GM23338 (cell line): ENCODE data around the gene FCER2. TPM values are rescaled to one million over a fixed set of nuclear protein-coding genes. Genes with fewer than 3 reads are reported as not detected.

Experiments
- ATAC-seq: fragments of 200-7000 bp; cut with Tn5 transposase; 3 replicates; pipeline ENCODE4 v1.9.1; 2020
- DNase-seq: peaks from one replicate; pipeline ENCODE4 v3.0.0-alpha.2; 2015; ENCODE audit warnings: low spot score
- H2AFZ ChIP-seq: fragments of 200-600 bp; sonication (generic); 2 replicates; pipeline ENCODE4 v1.8.0; 2016; ENCODE audit warnings: antibody characterized with exemption, mild to moderate bottlenecking, moderate library complexity
- H3F3A ChIP-seq: fragments of 200-600 bp; sonication (generic); replicated peaks from 2 replicates; pipeline ENCODE4 v1.8.0; 2017; ENCODE audit warnings: antibody characterized with exemption, mixed run types, low read depth
- H3K27ac ChIP-seq: fragments of 200-600 bp; sonication (generic); 2 replicates; pipeline ENCODE4 v1.6.1; 2016; ENCODE audit warnings: low read depth
- H3K27me3 ChIP-seq: fragments of 200-600 bp; sonication (generic); 2 replicates; pipeline ENCODE4 v1.8.0; 2016; ENCODE audit warnings: mild to moderate bottlenecking, mixed run types, moderate library complexity; ENCODE audit not compliant: insufficient read depth
- H3K36me3 ChIP-seq: fragments of 200-600 bp; sonication (generic); 2 replicates; pipeline ENCODE4 v1.8.0; 2016; ENCODE audit warnings: mild to moderate bottlenecking; ENCODE audit not compliant: insufficient read depth
- H3K4me1 ChIP-seq: fragments of 200-600 bp; sonication (generic); 2 replicates; pipeline ENCODE4 v1.8.0; 2016; ENCODE audit warnings: mild to moderate bottlenecking, moderate library complexity; ENCODE audit not compliant: insufficient read depth
- H3K4me2 ChIP-seq: fragments of 200-600 bp; sonication (generic); 2 replicates; pipeline ENCODE4 v1.7.1; 2017; ENCODE audit warnings: mixed run types
- H3K4me3 ChIP-seq: fragments of 200-600 bp; sonication (generic); 2 replicates; pipeline ENCODE4 v1.6.1; 2016; ENCODE audit warnings: mixed run types
- H3K79me2 ChIP-seq: fragments of 200-600 bp; sonication (generic); replicated peaks from 2 replicates; pipeline ENCODE4 v1.8.0; 2017; ENCODE audit warnings: mild to moderate bottlenecking; ENCODE audit not compliant: insufficient read depth
- H3K9me2 ChIP-seq: fragments of 200-600 bp; sonication (generic); 2 replicates; pipeline ENCODE4 v1.8.0; 2017; ENCODE audit not compliant: insufficient read depth
- H4K20me1 ChIP-seq: fragments of 200-600 bp; sonication (generic); replicated peaks from 2 replicates; pipeline ENCODE4 v1.8.0; 2017; ENCODE audit warnings: mild to moderate bottlenecking; ENCODE audit not compliant: insufficient read depth
- H3K27ac Mint-ChIP-seq: 2 replicates; pipeline ENCODE4 v1.8.0; 2020; ENCODE audit warnings: inconsistent platforms, mild to moderate bottlenecking, moderate library complexity, mixed read lengths
- H3K27me3 Mint-ChIP-seq: 3 replicates; pipeline ENCODE4 v1.8.0; 2022; ENCODE audit warnings: low read depth, mild to moderate bottlenecking, moderate library complexity, mixed read lengths, inconsistent platforms; ENCODE audit not compliant: insufficient read depth, poor library complexity
- H3K36me3 Mint-ChIP-seq: 3 replicates; pipeline ENCODE4 v1.8.0; 2021; ENCODE audit warnings: low read depth, mild to moderate bottlenecking, inconsistent platforms, moderate library complexity, mixed read lengths
- H3K4me1 Mint-ChIP-seq: 3 replicates; pipeline ENCODE4 v1.8.0; 2020; ENCODE audit warnings: mild to moderate bottlenecking, inconsistent platforms, mixed read lengths
- H3K4me3 Mint-ChIP-seq: 3 replicates; pipeline ENCODE4 v1.8.0; 2021; ENCODE audit warnings: moderate library complexity, mild to moderate bottlenecking, inconsistent platforms, mixed read lengths
- H3K9me3 Mint-ChIP-seq: 3 replicates; pipeline ENCODE4 v1.8.0; 2020; ENCODE audit warnings: moderate library complexity, mild to moderate bottlenecking, inconsistent platforms, mixed read lengths
- CREB1 ChIP-seq: fragments of 250-450 bp; sonication (Bioruptor Pico); IDR thresholded peaks from 2 replicates; pipeline ENCODE4 v1.5.0; 2020; ENCODE audit warnings: low read depth, mild to moderate bottlenecking, moderate library complexity
- ETS1 ChIP-seq: IDR thresholded peaks from 2 replicates; pipeline ENCODE4 v1.6.1; 2016; ENCODE audit warnings: antibody characterized with exemption
- EZH2 ChIP-seq: fragments of 200-600 bp; sonication (generic); IDR thresholded peaks from one replicate; pipeline ENCODE4 v1.8.0; 2017; ENCODE audit warnings: antibody characterized with exemption, mild to moderate bottlenecking, low read depth; ENCODE audit not compliant: unreplicated experiment
- EZH2phosphoT487 ChIP-seq: fragments of 200-600 bp; sonication (generic); IDR thresholded peaks from one replicate; pipeline ENCODE4 v1.8.1; 2018; ENCODE audit warnings: antibody characterized with exemption; ENCODE audit not compliant: unreplicated experiment
- JUNB ChIP-seq: IDR thresholded peaks from one replicate; pipeline ENCODE4 v1.6.1; 2016; ENCODE audit warnings: antibody characterized with exemption; ENCODE audit not compliant: unreplicated experiment
- NANOG ChIP-seq: IDR thresholded peaks from 2 replicates; pipeline ENCODE4 v1.6.1; 2016; ENCODE audit warnings: antibody characterized with exemption, borderline replicate concordance
- POLR2AphosphoS5 ChIP-seq: IDR thresholded peaks from 2 replicates; pipeline ENCODE4 v1.6.1; 2016; ENCODE audit warnings: antibody characterized with exemption, low read depth
- STAT1 ChIP-seq: IDR thresholded peaks from one replicate; pipeline ENCODE4 v1.6.1; 2016; ENCODE audit warnings: antibody characterized with exemption; ENCODE audit not compliant: unreplicated experiment
- ZNF114 ChIP-seq: fragments of 250-450 bp; sonication (Bioruptor Pico); IDR thresholded peaks from 2 replicates; pipeline ENCODE4 v1.5.0; 2020; ENCODE audit warnings: mild to moderate bottlenecking, moderate library complexity
- ZNF331 ChIP-seq: fragments of 250-450 bp; sonication (Bioruptor Pico); IDR thresholded peaks from 2 replicates; pipeline ENCODE4 v1.5.0; 2020; ENCODE audit warnings: low read depth, mild to moderate bottlenecking, moderate library complexity
- ZNF462 ChIP-seq: fragments of 250-450 bp; sonication (Bioruptor Pico); IDR thresholded peaks from 2 replicates; pipeline ENCODE4 v1.5.0; 2020; ENCODE audit warnings: mild to moderate bottlenecking, moderate library complexity
- polyA plus RNA-seq: library from polyadenylated mRNA; unstranded; fragments of >200 nt; fragmentation: Nextera tagmentation; extraction: Ambion mirVana; gene quantifications from 2 replicates; pipeline ENCODE4 v1.2.1, GENCODE V29; 2016
- total RNA-seq: library from RNA; depleted of rRNA; stranded (reverse); fragments of >200 nt; shearing (Covaris generic); gene quantifications from 2 replicates; pipeline ENCODE4 v1.2.3, GENCODE V29; 2014
- TF ChIP-seq, protein P1 (sequence below): IDR thresholded peaks from one replicate; pipeline ENCODE4 v1.6.1; 2018; ENCODE audit warnings: antibody characterized with exemption; ENCODE audit not compliant: unreplicated experiment
- TF ChIP-seq, protein P2 (sequence below), 2 experiments: fragments of 200-600 bp in 1 of 2; sonication (generic) in 1 of 2; conservative IDR thresholded peaks; 2 replicates each; pipeline versions ENCODE4 v1.5.1 to v1.6.1; 2016 to 2017; ENCODE audit warnings: antibody characterized with exemption in 2 of 2, low read depth in 2 of 2, mild to moderate bottlenecking in 2 of 2, moderate library complexity in 1 of 2

The FCER2 gene
- total and polyA plus RNA-seq, 2 experiments from 2014 or later, result 0.29 TPM; not detected in 1

- no peaks in the 10 kb centered on the region for H3K36me3 ChIP-seq
- no peak overlapping the region for H3K27ac ChIP-seq
- Mint-ChIP-seq H3K27ac (no peak overlapping the region), H3K27me3 (peaks cover 32% of the 10 kb centered on the region), H3K9me3 (peaks cover 6% of the 10 kb centered on the region), H3K4me1 (no peaks in the 10 kb centered on the region), H3K4me3 (no peak overlapping the region), H3K36me3 (no peaks in the 10 kb centered on the region)
- H2AFZ ChIP-seq, result no peak overlapping the region
- no peaks in the 10 kb centered on the region for H3F3A ChIP-seq
- H3K27me3 ChIP-seq, result peaks cover 17% of the 10 kb centered on the region; the same call in 1 of the 2 replicates
- no peaks in the 10 kb centered on the region for H3K4me1 ChIP-seq
- ATAC-seq (no peak), DNase-seq (no peak)
- no peaks in the 10 kb centered on the region for H3K9me2 ChIP-seq
- TF ChIP-seq CREB1 (no peak), NANOG (no peak), JUNB (no peak), STAT1 (no peak), ZNF114 (CRISPR knock-in tag) (no peak), EZH2phosphoT487 (no peak), POLR2AphosphoS5 (no peak), ZNF331 (CRISPR knock-in tag) (no peak), EZH2 (no peak), ETS1 (no peak), ZNF462 (CRISPR knock-in tag) (no peak)
- TF ChIP-seq, protein P1, sequence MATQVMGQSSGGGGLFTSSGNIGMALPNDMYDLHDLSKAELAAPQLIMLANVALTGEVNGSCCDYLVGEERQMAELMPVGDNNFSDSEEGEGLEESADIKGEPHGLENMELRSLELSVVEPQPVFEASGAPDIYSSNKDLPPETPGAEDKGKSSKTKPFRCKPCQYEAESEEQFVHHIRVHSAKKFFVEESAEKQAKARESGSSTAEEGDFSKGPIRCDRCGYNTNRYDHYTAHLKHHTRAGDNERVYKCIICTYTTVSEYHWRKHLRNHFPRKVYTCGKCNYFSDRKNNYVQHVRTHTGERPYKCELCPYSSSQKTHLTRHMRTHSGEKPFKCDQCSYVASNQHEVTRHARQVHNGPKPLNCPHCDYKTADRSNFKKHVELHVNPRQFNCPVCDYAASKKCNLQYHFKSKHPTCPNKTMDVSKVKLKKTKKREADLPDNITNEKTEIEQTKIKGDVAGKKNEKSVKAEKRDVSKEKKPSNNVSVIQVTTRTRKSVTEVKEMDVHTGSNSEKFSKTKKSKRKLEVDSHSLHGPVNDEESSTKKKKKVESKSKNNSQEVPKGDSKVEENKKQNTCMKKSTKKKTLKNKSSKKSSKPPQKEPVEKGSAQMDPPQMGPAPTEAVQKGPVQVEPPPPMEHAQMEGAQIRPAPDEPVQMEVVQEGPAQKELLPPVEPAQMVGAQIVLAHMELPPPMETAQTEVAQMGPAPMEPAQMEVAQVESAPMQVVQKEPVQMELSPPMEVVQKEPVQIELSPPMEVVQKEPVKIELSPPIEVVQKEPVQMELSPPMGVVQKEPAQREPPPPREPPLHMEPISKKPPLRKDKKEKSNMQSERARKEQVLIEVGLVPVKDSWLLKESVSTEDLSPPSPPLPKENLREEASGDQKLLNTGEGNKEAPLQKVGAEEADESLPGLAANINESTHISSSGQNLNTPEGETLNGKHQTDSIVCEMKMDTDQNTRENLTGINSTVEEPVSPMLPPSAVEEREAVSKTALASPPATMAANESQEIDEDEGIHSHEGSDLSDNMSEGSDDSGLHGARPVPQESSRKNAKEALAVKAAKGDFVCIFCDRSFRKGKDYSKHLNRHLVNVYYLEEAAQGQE, result no peak
- TF ChIP-seq, protein P2, sequence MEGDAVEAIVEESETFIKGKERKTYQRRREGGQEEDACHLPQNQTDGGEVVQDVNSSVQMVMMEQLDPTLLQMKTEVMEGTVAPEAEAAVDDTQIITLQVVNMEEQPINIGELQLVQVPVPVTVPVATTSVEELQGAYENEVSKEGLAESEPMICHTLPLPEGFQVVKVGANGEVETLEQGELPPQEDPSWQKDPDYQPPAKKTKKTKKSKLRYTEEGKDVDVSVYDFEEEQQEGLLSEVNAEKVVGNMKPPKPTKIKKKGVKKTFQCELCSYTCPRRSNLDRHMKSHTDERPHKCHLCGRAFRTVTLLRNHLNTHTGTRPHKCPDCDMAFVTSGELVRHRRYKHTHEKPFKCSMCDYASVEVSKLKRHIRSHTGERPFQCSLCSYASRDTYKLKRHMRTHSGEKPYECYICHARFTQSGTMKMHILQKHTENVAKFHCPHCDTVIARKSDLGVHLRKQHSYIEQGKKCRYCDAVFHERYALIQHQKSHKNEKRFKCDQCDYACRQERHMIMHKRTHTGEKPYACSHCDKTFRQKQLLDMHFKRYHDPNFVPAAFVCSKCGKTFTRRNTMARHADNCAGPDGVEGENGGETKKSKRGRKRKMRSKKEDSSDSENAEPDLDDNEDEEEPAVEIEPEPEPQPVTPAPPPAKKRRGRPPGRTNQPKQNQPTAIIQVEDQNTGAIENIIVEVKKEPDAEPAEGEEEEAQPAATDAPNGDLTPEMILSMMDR (conservative IDR thresholded peaks at IDR 0.05; ENCODE audit: low read depth in 2 of 2), result no peak
- 0 out of 2 replicates have a peak, but pooled peaks cover 3% of the 10 kb centered on the region for H3K79me2 ChIP-seq
- no peak overlapping the region for H3K4me3 ChIP-seq
- no peak overlapping the region for H3K4me2 ChIP-seq
- H4K20me1 ChIP-seq, result no peaks in the 10 kb centered on the region
These were observed 25.6 kb downstream of the FCER2 start for GRCh38 chr19:7676376-7676775.
